Breast epithelium (tissue), 3 donors: Measurements from ENCODE around the gene STIM1.

ENCODE experiments used
- POLR2A ChIP-seq: fragments of 450-650 bp; IDR thresholded peaks from one replicate; pipeline ENCODE4 v1.6.1; 2016; ENCODE audit warnings: antibody characterized with exemption, mild to moderate bottlenecking, moderate library complexity
- TF ChIP-seq, protein P1 (sequence below), 3 donors: fragments of 450-650 bp; IDR thresholded peaks; one replicate each; pipeline ENCODE4 v1.5.1; 2016 to 2017; ENCODE audit warnings: antibody characterized with exemption in 3 of 3, mild to moderate bottlenecking in 3 of 3, moderate library complexity in 3 of 3

DNA sequence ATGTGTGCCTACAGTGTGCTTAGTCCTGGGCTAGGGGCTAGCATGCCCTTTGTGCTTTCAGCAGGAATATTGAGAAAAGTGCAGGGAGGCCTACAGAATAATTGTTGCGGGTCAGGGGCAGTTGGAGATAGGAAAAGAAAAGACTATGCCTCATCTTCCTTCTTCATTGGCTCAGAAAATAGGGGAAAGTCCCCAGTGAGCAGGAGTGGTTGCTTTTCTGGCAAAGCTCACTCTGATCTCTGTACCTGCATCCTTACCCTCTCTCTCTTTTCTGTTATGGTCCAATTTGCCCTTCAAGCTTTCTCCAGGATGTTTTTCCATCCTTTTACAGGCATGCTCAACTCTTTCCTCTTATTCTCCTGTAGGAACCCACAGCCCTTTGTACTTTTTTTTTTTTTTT, 209.6 kb downstream of the STIM1 start:
- no peak for TF ChIP-seq POLR2A
- TF ChIP-seq, protein P1, sequence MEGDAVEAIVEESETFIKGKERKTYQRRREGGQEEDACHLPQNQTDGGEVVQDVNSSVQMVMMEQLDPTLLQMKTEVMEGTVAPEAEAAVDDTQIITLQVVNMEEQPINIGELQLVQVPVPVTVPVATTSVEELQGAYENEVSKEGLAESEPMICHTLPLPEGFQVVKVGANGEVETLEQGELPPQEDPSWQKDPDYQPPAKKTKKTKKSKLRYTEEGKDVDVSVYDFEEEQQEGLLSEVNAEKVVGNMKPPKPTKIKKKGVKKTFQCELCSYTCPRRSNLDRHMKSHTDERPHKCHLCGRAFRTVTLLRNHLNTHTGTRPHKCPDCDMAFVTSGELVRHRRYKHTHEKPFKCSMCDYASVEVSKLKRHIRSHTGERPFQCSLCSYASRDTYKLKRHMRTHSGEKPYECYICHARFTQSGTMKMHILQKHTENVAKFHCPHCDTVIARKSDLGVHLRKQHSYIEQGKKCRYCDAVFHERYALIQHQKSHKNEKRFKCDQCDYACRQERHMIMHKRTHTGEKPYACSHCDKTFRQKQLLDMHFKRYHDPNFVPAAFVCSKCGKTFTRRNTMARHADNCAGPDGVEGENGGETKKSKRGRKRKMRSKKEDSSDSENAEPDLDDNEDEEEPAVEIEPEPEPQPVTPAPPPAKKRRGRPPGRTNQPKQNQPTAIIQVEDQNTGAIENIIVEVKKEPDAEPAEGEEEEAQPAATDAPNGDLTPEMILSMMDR (IDR thresholded peaks at IDR 0.05): no peak
